GM19452 (cell line): Measurements from ENCODE around the gene ROR2.

ENCODE experiments used
- ATAC-seq: cut with Tn5 transposase; IDR thresholded peaks from one replicate; pipeline ENCODE4 v1.9.1; 2021; ENCODE audit not compliant: unreplicated experiment

The ROR2 gene

GRCh38 chr9:91693226-91693625 is 256.8 kb downstream of the ROR2 start:
- ATAC-seq: no peak

- ATAC-seq: no peak
Observed at GRCh38 chr9:91690540-91691249, 259.3 kb downstream of the ROR2 start.

- no peak for ATAC-seq
Observed at GRCh38 chr9:91689006-91689405, 261.0 kb downstream of the ROR2 start.

DNA sequence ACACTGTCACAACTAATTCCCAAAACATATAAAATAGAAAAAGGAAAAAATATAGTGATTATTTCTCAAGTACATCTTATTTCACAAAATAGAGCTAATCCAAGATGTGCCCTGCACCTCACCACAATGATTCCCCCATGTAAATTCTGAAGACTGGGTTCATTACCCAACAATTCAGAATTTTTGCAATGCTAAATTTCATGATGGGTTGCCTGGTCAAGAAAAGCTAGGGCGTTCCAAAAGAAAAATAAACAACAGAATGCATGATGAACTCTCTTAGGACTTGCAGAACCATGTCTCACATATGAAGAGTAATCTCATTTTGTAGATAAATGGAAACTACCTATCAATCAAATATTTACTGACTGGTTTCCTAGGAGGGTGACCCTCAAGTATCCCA is 266.8 kb downstream of the ROR2 start:
- ATAC-seq: no peak

DNA sequence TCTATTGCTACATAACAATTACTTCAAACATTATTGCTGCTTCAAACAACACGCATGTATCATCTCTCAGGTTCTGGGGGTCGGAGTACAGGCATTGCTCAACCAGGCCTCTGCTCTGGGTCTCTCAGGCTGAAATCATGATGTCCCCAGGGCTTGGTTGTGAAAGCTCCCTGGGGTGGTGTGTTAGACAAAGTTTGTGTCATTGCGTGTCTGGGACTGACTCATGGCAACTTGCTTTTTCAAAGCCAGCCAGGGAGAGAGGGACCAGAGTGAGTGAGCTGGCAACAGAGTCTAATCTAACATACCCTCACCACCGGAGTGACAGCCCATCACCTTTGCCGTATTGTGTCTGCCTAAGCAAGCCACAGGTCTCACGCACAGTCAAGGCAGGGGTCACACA is 267.2 kb downstream of the ROR2 start:
- no peak for ATAC-seq

DNA sequence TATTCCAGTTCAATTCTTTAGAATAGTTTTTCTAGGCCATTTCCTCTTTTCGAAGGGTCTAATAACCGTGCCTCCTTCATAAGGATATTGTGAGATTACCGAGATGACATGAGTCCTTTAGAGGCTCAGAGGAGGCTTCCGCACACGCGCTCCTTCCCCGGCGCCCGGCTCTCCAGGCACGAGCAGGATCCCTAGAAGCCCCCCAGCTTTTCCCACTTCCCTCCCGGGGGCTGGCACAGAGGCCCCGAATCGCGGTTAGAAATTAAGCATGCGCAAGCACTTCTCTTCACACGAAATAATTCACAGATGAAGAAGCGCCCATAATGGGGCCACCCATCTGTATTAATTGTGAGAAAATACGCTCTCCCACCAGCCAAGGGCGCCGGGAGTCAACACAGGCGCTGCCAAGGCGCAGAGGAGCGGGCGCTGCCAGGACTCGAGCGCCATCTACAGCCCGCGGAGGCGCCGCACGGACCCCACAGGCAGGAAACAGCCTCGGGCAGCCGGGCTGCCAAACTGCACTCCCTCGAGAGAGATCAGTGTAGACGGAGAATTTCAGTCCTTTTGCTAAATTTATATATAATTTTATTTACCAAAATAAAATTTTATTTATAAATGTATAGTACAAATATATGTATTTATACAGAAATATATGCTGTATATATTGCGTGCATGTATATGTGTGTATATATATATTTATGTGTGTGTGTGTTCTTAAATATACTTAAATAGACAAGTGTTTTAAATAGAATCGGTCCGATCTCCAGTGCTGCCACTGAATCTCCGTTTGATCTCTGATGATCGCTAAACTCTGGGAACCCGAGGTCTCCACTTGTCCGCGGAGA is 268.3 kb downstream of the ROR2 start:
- ATAC-seq: no peak

DNA sequence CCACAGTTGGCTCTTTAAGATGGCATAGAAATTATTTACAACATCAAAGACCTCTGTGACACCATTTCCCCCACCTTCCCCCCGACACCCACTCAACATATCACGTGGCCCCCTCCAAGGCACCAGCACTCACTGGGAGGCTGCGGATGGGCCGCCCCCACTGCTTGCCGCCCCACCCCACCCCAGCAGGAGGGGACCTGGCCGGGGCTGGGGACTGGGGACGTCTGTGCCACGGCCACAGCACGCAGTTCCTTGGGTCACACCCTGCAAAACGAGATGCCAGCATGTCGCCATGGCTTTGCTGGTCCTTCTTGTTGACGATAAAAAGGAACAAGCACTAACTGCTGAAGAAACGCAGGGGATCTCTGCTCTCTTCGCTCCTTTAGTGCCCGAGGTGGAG is 269.0 kb downstream of the ROR2 start:
- ATAC-seq: no peak

GRCh38 chr9:91680106-91680505 is 269.9 kb downstream of the ROR2 start:
- no peak for ATAC-seq

DNA sequence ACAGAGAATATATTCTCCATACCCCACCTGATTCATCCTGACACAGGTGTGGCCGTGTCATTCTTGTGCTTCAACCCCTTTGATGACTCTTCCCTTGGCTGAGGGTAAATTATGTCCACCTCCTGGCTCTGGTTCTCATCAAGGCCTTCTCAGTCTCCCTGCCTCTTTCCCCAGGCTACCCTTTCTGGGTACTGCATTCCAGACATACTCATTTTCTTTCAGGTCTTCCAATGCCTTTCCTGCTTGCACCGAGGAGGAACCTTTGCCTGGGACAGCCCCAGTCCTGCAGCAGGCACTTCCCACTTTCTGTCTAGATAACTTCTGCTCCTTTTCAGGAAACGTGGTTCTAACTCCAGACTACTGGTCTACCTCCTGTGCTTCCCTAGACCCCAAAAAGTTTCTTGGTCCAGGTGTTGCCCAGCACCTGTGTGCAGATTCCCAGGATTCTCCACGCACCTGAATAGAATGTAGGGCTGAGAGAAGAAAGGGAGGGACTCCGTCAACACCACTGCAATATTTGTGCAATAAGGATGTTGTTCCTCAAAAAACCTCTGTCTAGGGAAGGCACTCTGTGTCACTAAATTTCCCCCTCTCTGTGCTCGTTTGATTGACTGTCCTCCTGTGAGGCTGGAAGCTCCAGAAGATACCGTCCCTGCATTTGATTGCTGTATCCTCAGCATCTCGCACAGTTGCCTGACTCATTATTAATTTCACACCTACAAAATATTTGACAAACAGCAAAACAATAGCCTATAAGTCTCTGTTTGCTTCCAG is 271.0 kb downstream of the ROR2 start:
- ATAC-seq: no peak

DNA sequence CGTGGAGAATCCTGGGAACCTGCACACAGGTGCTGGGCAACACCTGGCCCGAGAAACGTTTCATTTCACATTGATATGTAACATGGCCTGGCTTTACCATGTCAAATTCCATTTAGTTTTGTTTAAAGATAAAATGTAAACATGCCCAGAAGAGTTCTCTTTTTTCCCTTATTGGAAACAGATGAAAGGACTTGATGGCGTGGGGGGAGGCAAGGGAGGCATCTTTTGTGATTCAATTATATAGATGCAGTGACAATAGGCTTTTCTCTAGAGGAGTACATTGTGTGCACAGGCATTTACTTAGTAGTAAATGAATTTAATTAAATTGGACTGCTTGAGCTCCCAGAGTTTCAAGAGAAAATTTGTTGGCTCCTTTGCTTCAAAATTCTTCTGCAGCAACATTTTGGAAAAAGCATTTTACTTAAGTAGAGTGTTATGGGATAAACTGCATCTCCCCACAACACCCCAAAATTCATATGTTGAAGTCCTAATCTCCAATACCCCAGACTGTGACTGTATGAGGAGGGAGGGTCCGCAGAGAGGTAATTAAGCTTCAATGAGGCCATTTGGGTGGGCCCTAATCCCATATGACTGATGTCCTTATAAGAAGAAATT is 272.1 kb downstream of the ROR2 start:
- ATAC-seq: no peak

- ATAC-seq: no peak
Observed at GRCh38 chr9:91677331-91677730, 272.7 kb downstream of the ROR2 start.

GRCh38 chr9:91676046-91676445 is 274.0 kb downstream of the ROR2 start:
- ATAC-seq: no peak

- ATAC-seq: no peak
Observed at GRCh38 chr9:91664663-91665062, 285.4 kb downstream of the ROR2 start.

GRCh38 chr9:91663858-91664257 is 286.2 kb downstream of the ROR2 start:
- ATAC-seq: no peak

DNA sequence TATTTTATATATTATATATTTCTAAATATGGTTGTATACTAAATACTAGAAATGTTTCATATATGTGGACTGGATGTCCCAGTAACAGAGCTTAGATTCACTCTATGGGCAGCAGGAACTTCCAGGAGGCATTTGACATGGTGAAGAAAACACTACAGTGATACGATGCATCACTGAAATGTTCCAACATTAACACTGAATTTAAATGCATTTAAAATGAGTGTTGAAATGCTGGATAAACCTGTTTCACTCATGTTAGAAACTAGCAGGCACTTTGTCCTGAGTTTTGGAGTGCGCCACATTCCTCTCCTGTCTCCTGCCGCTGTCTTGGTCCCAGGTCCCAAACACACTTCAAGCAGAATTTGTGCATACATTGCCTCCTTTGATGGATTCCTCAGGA is 288.6 kb downstream of the ROR2 start:
- no peak for ATAC-seq

GRCh38 chr9:91660521-91660920 is 289.5 kb downstream of the ROR2 start:
- ATAC-seq: no peak

DNA sequence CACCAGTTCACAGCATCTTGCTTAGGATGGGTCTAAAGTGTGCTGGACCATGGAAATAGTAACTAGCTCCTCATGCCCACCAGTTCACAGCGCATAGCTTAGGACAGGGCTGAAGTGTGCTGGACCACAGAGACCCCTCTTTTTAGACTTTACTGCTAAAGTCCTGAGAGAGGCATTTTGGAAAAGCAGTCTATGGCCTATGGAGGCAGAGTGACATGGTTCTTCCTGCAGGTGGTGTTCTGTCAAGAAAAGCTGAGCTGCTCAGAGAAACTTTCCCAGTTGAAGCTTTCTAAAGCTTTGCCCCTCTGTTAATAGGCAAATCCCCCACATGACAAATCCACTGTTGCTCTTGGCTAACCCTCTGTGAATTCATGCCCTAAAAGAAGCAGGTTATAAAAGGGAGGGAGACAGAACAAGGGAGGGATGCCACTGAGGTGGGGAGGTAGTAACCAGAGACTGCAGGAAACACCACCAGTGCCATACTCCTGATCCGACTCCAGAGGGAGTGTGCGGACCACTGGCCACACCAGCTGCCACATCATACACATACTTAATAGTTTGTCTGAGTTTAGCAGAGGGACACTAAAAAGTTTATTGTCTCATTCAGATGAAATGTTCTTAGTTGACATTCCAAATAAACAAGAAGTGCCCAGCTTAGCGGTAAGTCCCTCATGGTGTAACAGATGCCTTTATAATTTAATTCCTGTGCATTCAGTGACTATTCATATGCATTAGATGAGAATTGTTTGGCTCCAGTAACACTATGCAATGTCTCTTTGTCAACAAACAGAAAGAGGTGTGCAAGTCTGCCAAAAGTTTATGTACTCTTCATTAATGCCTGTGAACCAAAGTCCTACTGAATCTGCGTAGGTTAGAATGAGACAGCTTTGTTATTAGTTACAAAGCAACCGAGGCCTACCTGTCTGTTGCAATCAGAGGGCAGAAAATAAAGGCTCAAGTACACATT is 290.2 kb downstream of the ROR2 start:
- ATAC-seq: no peak

GRCh38 chr9:91658513-91659105 is 291.4 kb downstream of the ROR2 start:
- no peak for ATAC-seq

DNA sequence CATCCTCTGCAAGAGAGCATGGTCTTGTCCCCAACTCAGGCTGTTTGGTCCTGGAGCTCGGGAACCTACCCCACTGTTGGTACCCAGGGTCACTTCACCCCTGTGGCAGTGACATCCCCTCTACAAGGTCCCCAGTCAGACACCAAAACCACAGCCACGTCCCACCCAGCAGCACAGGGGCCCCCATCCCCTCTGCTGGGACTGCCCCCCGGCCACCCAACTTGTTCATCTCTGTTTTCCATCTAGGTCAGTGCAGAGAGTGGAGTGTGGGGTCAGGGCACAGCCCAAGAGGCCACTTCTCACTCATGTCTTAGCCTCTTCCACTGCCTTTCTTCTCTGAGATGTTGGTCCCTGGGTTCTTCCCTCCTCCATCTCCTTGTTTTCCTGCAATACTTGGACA is 292.5 kb downstream of the ROR2 start:
- ATAC-seq: no peak

- no peak for ATAC-seq
Observed at GRCh38 chr9:91655658-91656057, 294.4 kb downstream of the ROR2 start.
